MM.1S (cell line): Measurements from ENCODE around the gene CTAGE4.
"Not testable (repeated sequence)": the region's sequence is repeated elsewhere in the genome, so short reads cannot be mapped to it uniquely, and the experiment has no call there.

ENCODE experiments used
- DNase-seq: peaks from one replicate; pipeline ENCODE4 v3.0.0-alpha.2; 2015
- H2AFZ ChIP-seq: fragments of 300-600 bp; sonication (generic); 2 replicates; pipeline ENCODE4 v1.6.0; 2016; ENCODE audit warnings: antibody characterized with exemption, low read length
- H3F3A ChIP-seq: fragments of 300-600 bp; sonication (generic); 2 replicates; pipeline ENCODE4 v1.6.1; 2016; ENCODE audit warnings: mild to moderate bottlenecking, antibody characterized with exemption, low read length, moderate library complexity, mixed read lengths; ENCODE audit not compliant: insufficient read depth
- H3K27ac ChIP-seq: fragments of 300-600 bp; sonication (generic); 2 replicates; pipeline ENCODE4 v1.5.1; 2016; ENCODE audit warnings: mild to moderate bottlenecking, low read length
- H3K27me3 ChIP-seq: fragments of 300-600 bp; sonication (generic); replicated peaks from 2 replicates; pipeline ENCODE4 v1.6.0; 2016; ENCODE audit warnings: low read length; ENCODE audit not compliant: insufficient read depth
- H3K36me3 ChIP-seq: fragments of 300-600 bp; sonication (generic); replicated peaks from 2 replicates; pipeline ENCODE4 v1.6.1; 2016; ENCODE audit warnings: mild to moderate bottlenecking, low read length, mixed read lengths; ENCODE audit not compliant: insufficient read depth
- H3K4me1 ChIP-seq: fragments of 300-600 bp; sonication (generic); 2 replicates; pipeline ENCODE4 v1.6.1; 2016; ENCODE audit warnings: low read length, mixed read lengths
- H3K4me2 ChIP-seq: fragments of 300-600 bp; sonication (generic); 2 replicates; pipeline ENCODE4 v1.6.0; 2016; ENCODE audit warnings: low read depth, low read length
- H3K4me3 ChIP-seq: fragments of 300-600 bp; sonication (generic); 2 replicates; pipeline ENCODE4 v1.5.1; 2016; ENCODE audit warnings: low read length, mixed read lengths
- H3K79me2 ChIP-seq: fragments of 300-600 bp; sonication (generic); 2 replicates; pipeline ENCODE4 v1.6.1; 2016; ENCODE audit warnings: mixed run types, low read length, mixed read lengths
- H3K9ac ChIP-seq: fragments of 300-600 bp; sonication (generic); 2 replicates; pipeline ENCODE4 v1.6.1; 2016; ENCODE audit warnings: low read length, mixed read lengths
- H3K9me2 ChIP-seq: fragments of 300-600 bp; sonication (generic); replicated peaks from 2 replicates; pipeline ENCODE4 v1.6.1; 2016; ENCODE audit warnings: mild to moderate bottlenecking, low read length, mixed read lengths; ENCODE audit not compliant: insufficient read depth
- H3K9me3 ChIP-seq: fragments of 300-600 bp; sonication (generic); replicated peaks from 2 replicates; pipeline ENCODE4 v1.6.1; 2016; ENCODE audit warnings: mild to moderate bottlenecking, low read length, mixed read lengths; ENCODE audit not compliant: insufficient read depth
- H4K20me1 ChIP-seq: fragments of 300-600 bp; sonication (generic); 2 replicates; pipeline ENCODE4 v1.6.1; 2016; ENCODE audit warnings: mild to moderate bottlenecking, low read length, moderate library complexity, mixed read lengths; ENCODE audit not compliant: insufficient read depth
- CTCF ChIP-seq: fragments of 300-600 bp; sonication (generic); IDR thresholded peaks from 2 replicates; pipeline ENCODE4 v1.5.1; 2016; ENCODE audit warnings: antibody characterized with exemption, low read length, mixed read lengths
- EZH2 ChIP-seq: fragments of 300-600 bp; sonication (generic); optimal IDR thresholded peaks from 2 replicates; pipeline ENCODE3; 2017; ENCODE audit warnings: low read depth, mild to moderate bottlenecking, antibody characterized with exemption, low read length, mixed read lengths
- EZH2phosphoT487 ChIP-seq: fragments of 300-600 bp; sonication (generic); IDR thresholded peaks from 2 replicates; pipeline ENCODE4 v1.6.1; 2018; ENCODE audit warnings: antibody characterized with exemption, low read length

The CTAGE4 gene

GRCh38 chr7:144183166-144183565, at the start of gene CTAGE4:
TSS of gene CTAGE4 (plus strand) at chr7:144183466. CDS start at chr7:144183504, 38 bp downstream.
- not testable (repeated sequence) for H3K27me3 ChIP-seq, H3K4me1 ChIP-seq, H3K9me3 ChIP-seq, H3K4me3 ChIP-seq, DNase-seq, H3K9me2 ChIP-seq, H2AFZ ChIP-seq, H3K27ac ChIP-seq, H3K79me2 ChIP-seq, H3K9ac ChIP-seq, H3K36me3 ChIP-seq, H3F3A ChIP-seq, H4K20me1 ChIP-seq, H3K4me2 ChIP-seq

- Histone ChIP-seq H3K4me3 (no peak overlapping the region), H3K27ac (no peak overlapping the region), H3K4me2 (no peak overlapping the region), H3F3A (no peaks in the 10 kb centered on the region), H3K9ac (no peak overlapping the region), H3K27me3 (no peaks in the 10 kb centered on the region), H3K4me1 (no peaks in the 10 kb centered on the region), H3K9me2 (no peaks in the 10 kb centered on the region), H4K20me1 (no peaks in the 10 kb centered on the region), H3K79me2 (no peaks in the 10 kb centered on the region), H3K36me3 (no peaks in the 10 kb centered on the region), H3K9me3 (no peaks in the 10 kb centered on the region), H2AFZ (no peak overlapping the region)
- no peak for DNase-seq
- TF ChIP-seq CTCF (no peak), EZH2 (no peak), EZH2phosphoT487 (no peak)
These were observed 49.1 kb upstream of the CTAGE4 start for GRCh38 chr7:144134116-144134515.

- Histone ChIP-seq H3K4me1 (no peaks in the 10 kb centered on the region), H3K9me3 (no peaks in the 10 kb centered on the region), H3K27me3 (no peaks in the 10 kb centered on the region), H3K79me2 (no peaks in the 10 kb centered on the region), H3K4me2 (no peak overlapping the region), H3K27ac (no peak overlapping the region), H3K9me2 (no peaks in the 10 kb centered on the region), H4K20me1 (no peaks in the 10 kb centered on the region), H3K4me3 (no peak overlapping the region), H3K36me3 (no peaks in the 10 kb centered on the region), H3F3A (no peaks in the 10 kb centered on the region), H2AFZ (no peak overlapping the region), H3K9ac (no peak overlapping the region)
- TF ChIP-seq EZH2 (no peak), CTCF (no peak), EZH2phosphoT487 (no peak)
- DNase-seq = no peak
These were observed 45.8 kb upstream of the CTAGE4 start for GRCh38 chr7:144137501-144137900.

DNA sequence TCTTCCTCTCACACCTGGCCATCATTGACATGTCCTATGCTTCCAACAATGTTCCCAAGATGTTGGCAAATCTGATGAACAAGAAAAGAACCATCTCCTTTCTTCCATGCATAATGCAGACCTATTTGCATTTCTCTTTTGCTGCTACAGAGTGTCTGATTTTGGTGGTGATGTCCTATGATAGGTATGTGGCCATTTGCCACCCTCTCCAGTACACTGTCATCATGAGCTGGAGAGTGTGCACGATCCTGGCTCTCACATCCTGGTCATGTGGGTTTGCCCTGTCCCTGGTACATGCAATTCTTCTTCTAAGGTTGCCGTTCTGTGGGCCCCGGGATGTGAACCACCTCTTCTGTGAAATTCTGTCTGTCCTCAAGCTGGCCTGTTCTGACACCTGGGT, 41.1 kb upstream of the CTAGE4 start:
- Histone ChIP-seq H2AFZ (no peak overlapping the region), H3K4me1 (no peaks in the 10 kb centered on the region), H3K27me3 (no peaks in the 10 kb centered on the region), H3K79me2 (no peaks in the 10 kb centered on the region), H3K27ac (no peak overlapping the region), H3K9me3 (no peaks in the 10 kb centered on the region), H4K20me1 (no peaks in the 10 kb centered on the region), H3K9ac (no peak overlapping the region), H3K9me2 (no peaks in the 10 kb centered on the region), H3K4me2 (no peak overlapping the region), H3K36me3 (no peaks in the 10 kb centered on the region), H3F3A (no peaks in the 10 kb centered on the region), H3K4me3 (no peak overlapping the region)
- DNase-seq = no peak
- TF ChIP-seq CTCF (no peak), EZH2phosphoT487 (no peak), EZH2 (no peak)
